MM.1S (cell line): ENCODE measurements around the gene TMEM116.

Experiments
- CTCF ChIP-seq: fragments of 300-600 bp; sonication (generic); IDR thresholded peaks from 2 replicates; pipeline ENCODE4 v1.5.1; 2016; ENCODE audit warnings: antibody characterized with exemption, low read length, mixed read lengths
- EZH2 ChIP-seq: fragments of 300-600 bp; sonication (generic); optimal IDR thresholded peaks from 2 replicates; pipeline ENCODE3; 2017; ENCODE audit warnings: low read depth, mild to moderate bottlenecking, antibody characterized with exemption, low read length, mixed read lengths

GRCh38 chr12:111925171-111925570 lies 87.8 kb downstream of the TMEM116 start:
- no peak for TF ChIP-seq EZH2
- no peak for TF ChIP-seq CTCF
